HG02885 (cell line): ENCODE measurements around the gene XPNPEP1.

Experiments
- ATAC-seq: cut with Tn5 transposase; IDR thresholded peaks from one replicate; pipeline ENCODE4 v1.9.1; 2021; ENCODE audit warnings: mild to moderate bottlenecking; ENCODE audit not compliant: unreplicated experiment, poor library complexity

The XPNPEP1 gene

DNA sequence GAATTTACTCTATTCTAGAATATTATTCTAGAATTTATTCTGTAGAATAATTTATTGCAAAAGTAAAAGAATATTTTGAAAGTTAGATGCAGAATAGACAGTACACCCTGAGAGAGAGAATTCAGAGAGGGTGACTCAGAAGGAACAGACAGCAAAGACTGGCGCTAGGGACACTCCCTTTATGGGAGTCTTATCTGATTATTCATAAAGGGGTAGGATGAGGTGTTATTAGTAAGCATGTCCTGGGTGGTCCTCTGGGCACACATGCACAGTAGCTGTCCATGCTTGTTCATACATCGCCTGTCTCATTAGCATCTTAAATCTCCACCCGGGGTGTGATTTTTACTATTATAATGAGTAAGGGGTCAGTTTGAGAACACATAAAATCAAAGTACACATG, 100.1 kb downstream of the XPNPEP1 start:
- ATAC-seq: no peak

DNA sequence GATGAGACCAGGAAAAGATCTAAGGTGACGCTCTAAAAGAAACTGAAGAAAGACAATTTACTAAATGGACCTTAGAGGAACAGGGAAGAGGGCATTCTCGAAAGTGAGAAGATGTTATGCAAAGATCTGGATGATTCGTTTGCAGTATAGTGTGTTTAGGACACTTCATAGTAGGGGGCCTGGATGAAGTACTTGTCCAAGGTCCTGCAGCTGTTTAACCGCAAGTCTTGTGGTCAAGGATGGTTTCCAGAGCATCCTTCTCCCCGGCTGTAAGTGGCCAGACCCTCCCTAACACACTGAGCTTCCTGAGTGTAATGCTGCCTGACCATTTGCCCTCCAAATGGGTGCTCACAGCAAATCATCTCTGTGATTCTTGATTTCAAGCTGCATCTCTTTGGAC, 101.6 kb downstream of the XPNPEP1 start:
- ATAC-seq: no peak

DNA sequence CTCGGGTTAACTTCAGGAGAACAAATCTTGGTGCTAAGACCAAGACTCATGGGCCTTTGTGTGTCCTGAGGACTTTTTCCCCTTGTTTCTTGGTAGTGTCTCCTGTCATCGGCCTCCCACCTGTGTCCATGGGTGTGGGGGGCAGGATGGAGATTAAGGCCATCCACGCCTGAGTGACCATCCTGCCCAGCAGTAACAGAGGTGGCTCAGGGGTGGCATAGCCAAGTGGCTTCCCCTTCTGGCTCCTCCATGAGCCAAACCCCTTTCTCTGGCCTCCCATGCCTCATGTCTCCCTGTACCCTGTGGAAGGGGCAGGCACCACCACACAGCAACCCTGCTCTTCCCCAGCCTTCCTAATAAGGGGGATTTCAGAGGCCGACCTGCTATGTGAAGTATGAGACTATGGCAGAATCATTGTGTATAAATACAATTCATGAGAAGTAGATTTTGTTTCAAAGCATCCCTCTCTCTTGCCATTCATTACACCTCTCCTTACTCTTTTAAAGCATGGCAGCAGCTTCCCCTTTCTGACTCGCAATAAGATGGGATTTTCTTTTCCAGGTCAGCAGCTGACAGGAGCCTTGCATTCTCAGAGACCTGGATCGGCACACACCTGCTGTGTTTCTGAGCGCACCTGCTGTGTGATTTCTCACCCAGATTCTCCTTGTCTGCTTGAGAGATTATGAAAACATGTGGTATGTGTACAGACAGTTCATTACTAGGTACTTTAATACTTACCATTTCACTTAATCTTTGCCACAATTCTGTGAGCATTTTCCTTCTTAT, 102.5 kb downstream of the XPNPEP1 start:
- ATAC-seq: no peak

DNA sequence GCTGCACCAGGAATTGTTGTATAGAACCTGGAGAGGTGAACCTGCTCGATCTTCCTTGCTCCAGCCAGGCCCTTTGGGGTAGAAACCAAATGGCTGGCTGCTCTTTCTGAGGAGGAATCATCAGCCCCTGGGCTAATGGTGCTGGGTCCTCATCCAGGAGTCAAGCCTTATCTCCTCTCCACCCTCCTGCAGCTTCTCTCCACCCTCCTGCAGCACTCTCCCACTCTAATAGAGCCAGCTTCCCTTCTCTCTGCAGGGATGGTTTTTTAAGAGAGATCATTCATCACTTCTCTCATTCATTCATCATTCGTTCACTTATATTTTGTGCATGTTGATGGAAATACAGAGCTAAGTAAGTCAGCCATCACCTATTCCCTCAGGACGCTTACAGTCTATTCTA, 103.5 kb downstream of the XPNPEP1 start:
- ATAC-seq: no peak
